A549 treated with DMSO at 1 μM for 4 hours (cell line): ENCODE results near the gene SEC24D. TPM values are rescaled to one million over a fixed set of nuclear protein-coding genes. Genes with fewer than 3 reads are reported as not detected.

ENCODE experiments used
- total RNA-seq: library from RNA; stranded (reverse); fragments of 200-300 nt; extraction: Qiagen RNA extraction; gene quantifications from 5 replicates; pipeline ENCODE4 v1.2.3, GENCODE V29; 2022; ENCODE audit warnings: low read depth

SEC24D gene, protein sequence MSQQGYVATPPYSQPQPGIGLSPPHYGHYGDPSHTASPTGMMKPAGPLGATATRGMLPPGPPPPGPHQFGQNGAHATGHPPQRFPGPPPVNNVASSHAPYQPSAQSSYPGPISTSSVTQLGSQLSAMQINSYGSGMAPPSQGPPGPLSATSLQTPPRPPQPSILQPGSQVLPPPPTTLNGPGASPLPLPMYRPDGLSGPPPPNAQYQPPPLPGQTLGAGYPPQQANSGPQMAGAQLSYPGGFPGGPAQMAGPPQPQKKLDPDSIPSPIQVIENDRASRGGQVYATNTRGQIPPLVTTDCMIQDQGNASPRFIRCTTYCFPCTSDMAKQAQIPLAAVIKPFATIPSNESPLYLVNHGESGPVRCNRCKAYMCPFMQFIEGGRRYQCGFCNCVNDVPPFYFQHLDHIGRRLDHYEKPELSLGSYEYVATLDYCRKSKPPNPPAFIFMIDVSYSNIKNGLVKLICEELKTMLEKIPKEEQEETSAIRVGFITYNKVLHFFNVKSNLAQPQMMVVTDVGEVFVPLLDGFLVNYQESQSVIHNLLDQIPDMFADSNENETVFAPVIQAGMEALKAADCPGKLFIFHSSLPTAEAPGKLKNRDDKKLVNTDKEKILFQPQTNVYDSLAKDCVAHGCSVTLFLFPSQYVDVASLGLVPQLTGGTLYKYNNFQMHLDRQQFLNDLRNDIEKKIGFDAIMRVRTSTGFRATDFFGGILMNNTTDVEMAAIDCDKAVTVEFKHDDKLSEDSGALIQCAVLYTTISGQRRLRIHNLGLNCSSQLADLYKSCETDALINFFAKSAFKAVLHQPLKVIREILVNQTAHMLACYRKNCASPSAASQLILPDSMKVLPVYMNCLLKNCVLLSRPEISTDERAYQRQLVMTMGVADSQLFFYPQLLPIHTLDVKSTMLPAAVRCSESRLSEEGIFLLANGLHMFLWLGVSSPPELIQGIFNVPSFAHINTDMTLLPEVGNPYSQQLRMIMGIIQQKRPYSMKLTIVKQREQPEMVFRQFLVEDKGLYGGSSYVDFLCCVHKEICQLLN
- 14.4 to 18.7 TPM (median 17.3 TPM) in 5 replicates for total RNA-seq

GRCh38 chr4:118835571-118836300 is at the start of gene SEC24D:
SEC24D (minus strand) TSS chr4:118836126; CDS start chr4:118833696, 2,430 bp downstream.

DNA sequence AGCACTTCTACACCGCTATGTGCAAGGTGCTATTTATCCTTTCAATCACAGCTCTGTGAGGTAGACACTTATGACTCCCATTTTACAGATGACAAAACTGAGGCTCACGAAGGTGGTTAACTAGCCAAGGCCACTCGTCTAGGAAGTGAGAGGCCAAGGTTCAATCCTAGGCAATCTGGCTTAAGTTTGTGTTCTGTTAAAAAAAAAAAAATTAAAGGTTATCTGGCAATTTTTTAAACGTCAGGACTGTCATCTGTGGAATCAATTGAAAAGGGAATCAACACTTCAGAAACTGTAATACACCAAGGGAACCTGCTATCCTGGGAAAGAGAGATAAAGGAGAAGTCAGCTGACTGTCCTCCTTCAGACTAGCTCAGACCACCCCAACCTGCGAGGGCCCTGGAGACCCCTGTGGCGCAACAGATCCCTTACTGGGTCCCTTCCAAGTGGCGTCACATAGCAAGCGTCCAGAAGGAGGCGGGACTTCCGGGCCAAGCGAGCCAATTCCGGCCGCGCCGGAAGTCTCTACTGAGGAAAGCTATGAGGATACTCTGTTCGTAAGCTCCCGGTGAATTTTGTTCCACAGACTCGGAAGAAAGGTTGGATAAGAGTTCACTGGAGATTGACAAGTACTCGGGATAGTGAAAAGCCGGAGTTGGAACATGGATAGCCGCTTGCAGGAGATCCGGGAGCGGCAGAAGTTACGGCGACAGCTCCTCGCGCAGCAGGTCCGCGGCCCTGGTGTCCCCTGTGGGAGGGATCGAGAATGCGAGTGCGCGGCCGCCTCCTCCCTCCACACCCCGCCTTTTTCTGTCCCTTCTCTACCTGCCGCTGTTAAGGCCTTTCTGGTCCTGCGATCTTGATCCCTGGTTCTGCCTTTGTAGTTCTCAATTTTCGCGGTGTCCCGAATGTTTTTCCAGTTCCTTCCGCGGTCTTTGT is 150.8 kb downstream of the SEC24D start, which contains the start of gene METTL14:
TSS of gene METTL14 (plus strand) at position 520 of the 939 bp plus-strand sequence. CDS start at position 663, 143 bp downstream.

Other genes with a start within 250 kb of the SEC24D start
- gene METTL14, start 150.7 kb downstream of the SEC24D start, total RNA-seq: 13.4 to 23.8 TPM (median 17.4 TPM) in 5 replicates
- gene SYNPO2, start 52.7 kb upstream of the SEC24D start, total RNA-seq: 0.83 to 1.8 TPM (median 1.6 TPM) in 5 replicates